HG03280 (cell line): Measurements from ENCODE around the gene HMGA1.
A peak's percentile ranks its signal among the peaks of the same experiment; 100 is the strongest.

ENCODE experiments used
- ATAC-seq: cut with Tn5 transposase; IDR thresholded peaks from one replicate; pipeline ENCODE4 v1.9.1; 2021; ENCODE audit warnings: mild to moderate bottlenecking, moderate library complexity; ENCODE audit not compliant: unreplicated experiment

Gene HMGA1

DNA sequence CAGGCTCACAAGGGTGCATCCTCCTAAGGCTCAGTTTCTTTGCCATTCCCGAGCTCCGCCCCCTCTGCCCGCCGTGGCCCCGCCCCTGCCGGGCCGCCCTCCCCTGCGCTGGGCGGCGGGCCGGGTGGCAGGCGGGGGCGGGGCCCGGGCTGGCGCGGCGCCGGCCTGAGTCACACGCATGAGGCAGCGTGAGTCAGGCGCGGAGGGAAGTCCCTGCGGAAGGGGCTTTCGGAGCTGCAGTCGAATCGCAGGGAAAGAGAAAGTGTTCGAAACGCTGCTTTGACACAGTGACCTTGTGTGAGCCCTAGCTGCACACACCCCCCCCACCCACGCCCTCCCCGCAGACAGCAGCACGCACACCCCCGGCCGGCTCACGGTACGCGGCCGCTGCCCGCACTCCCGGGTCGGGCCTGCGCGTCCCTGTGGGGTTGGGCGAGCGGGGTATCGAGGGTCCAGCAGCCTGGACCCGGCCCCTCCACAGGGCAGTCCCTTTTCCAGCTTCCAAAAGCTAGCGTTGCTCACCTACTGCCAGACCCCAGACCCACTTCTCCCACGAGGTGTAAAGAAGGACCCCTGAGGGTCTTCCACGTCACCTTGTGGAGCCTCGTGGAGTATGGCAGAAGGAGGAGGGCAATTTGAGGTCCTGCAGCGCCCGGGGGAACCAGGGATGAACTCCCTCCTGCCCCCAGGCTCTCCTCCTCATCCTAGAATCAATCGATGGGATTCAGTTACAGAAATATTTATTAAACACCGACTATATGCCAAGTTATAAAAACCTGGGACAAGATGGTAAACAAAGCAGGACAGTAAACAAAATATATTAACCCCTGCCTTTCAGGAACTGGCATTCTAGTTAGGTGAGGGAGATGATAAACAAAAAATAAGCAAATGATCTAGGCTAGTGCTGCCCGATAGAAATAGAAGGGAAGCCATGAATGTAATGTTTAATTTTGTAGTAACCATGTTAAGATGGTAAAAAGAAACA lies 12.4 kb upstream of the HMGA1 start:
- peak; percentile 94 for ATAC-seq

DNA sequence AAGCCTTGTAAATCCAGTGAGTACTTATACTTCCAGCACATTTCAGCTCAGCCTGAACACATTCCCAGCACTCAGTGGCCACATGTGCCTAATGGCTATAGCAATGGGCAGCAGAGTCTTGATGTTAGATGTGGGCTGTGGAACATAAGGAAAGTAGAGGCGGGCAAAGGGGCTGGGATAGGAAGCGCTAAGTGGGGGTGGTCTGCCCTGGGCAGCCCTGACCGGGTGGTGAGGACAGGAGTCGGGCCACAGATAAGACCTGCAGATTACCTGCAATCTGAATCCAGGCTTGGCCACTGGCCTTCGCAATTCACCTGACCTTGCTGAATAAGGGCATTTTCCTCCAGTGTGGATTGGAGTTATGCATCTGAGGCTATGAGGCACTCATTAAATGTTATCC lies 11.1 kb upstream of the HMGA1 start:
- no peak for ATAC-seq

DNA sequence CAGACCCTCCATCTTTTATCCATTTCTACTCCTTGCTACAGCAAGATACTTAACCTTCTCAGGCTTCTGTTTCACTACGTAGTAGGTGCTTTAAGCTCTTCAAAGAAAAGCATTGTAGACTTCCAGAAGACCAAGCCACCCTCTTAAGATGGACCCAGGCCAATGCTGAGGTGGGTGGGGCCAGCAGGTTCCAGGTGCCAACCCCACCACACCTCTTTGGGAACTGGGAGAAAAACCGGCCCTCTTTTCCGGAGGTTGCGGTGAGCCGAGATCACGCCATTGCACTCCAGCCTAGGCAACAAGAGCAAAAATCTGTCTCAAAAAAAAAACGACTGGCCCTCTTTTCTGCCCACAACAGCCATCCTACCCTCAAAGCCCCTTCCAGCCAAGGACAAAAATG lies 10.6 kb upstream of the HMGA1 start:
- ATAC-seq, result no peak

GRCh38 chr6:34226731-34227586 lies 9.7 kb upstream of the HMGA1 start:
- no peak for ATAC-seq

DNA sequence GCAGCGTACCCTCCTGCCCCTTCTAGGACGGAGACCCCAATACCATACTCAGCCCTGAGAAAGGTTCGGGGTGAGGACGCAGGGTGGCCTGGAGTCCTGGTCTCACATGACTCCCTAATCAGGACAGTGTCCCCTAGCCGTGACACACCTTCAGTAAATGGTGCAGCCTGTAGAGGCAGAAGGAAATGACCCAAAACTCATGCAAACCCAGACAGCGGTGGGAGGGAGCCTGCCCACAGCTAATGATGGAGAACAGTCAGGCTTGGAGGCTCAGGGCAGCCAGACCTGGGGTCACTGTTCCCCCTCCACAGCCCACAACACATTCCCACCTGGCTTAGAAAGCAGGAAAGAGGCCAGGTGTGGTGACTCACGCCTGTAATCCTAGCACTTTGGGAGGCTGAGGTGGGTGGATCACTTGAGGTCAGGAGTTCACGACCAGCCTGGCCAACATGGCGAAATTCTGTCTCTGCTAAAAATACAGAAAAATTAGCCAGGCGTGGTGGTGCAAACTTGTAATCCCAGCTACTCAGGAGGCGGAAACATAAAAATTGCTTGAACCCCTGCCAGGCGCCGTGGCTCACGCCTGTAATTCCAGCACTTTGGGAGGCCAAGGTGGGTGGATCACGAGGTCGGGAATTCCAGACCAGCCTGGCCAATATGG lies 8.8 kb upstream of the HMGA1 start:
- no peak for ATAC-seq

- no peak for ATAC-seq
These were observed 6.8 kb upstream of the HMGA1 start for GRCh38 chr6:34229877-34230276.

DNA sequence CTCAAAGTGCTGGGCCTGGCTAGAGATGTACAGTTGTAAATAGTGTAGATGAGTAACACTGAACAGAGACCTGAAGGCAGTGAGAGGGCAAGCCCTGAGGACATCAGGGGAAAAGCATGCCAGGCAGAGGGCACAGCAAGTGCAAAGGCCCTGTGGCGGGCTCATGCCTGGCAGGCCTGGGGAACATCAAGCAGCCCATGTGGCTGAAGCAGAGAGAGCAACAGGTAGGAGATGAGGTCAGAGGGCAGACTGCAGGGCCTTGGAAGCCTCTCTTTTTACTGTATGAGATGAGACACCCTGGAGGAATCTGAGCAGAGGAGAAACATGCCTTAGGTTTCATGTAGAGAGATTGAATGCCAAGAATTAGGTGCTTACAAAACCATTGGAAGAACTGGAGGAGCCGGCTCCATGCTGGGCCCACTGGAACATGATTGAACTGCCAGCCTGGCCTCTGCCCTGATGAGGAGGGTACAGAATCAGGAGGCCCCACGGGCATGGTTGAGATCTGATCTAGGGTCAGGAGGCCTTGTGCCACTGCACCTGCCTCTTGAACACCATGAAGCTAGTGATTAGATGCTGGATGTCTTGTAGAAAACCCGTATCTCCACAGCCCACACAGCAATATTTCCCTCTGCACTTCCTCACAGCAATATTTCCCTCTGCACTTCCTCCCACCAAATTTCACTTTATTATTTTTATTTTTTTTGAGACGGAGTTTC lies 5.9 kb upstream of the HMGA1 start:
- ATAC-seq, result no peak

GRCh38 chr6:34231566-34232336 lies 4.9 kb upstream of the HMGA1 start:
- no peak for ATAC-seq

DNA sequence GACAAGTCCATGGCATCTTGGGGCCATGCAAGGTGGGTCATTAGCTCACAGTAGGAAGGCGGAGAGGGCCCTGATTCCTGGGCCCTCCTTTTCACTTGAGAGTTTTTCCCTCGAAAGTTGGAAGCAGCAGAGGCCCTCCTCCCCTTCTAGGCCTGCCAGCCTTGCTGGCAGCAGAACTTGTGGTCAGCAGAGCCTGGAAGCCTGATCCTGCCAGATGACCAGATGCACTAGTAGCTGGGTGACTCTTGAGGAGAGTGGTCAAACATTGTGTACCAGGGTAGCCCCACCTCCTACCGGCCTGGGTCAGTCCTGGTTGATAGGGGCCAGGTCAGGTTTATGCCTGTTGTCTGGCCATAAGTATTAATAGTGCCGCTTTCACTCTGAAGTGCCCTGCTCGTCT lies 3.8 kb upstream of the HMGA1 start:
- ATAC-seq, result no peak

GRCh38 chr6:34233867-34234266 lies 2.8 kb upstream of the HMGA1 start:
- no peak for ATAC-seq

DNA sequence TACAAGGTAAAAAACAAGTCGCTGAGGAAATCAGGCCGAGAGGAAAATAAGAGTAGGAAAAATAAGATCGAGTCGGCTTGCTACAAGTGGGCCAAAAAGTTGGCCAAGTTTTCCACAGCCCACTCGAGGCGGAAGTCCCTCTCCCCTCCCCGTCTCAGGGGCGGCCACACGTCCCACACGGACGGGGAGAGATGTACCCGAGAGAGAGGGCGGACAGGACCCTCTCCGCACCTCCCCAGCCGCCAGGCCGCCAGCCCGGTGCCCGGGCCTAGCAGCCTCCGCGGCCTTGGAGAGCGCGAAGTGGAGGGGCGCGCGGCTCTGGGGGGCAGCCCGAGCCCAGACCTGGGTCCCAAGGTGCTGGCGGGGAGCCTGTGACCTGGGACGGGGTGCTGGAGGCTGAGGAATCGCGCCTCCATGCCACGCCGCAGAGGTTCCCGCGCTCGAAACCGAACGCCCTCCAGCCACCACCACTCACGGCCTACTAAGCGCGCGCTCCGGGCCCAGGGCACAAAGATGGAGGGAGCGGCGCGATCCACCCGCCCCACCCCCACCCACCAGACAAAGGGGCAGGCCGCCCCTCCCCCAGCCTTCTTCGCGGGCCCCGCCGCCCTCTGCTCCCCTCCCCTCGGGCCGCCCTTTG lies 1.9 kb upstream of the HMGA1 start:
- no peak for ATAC-seq

DNA sequence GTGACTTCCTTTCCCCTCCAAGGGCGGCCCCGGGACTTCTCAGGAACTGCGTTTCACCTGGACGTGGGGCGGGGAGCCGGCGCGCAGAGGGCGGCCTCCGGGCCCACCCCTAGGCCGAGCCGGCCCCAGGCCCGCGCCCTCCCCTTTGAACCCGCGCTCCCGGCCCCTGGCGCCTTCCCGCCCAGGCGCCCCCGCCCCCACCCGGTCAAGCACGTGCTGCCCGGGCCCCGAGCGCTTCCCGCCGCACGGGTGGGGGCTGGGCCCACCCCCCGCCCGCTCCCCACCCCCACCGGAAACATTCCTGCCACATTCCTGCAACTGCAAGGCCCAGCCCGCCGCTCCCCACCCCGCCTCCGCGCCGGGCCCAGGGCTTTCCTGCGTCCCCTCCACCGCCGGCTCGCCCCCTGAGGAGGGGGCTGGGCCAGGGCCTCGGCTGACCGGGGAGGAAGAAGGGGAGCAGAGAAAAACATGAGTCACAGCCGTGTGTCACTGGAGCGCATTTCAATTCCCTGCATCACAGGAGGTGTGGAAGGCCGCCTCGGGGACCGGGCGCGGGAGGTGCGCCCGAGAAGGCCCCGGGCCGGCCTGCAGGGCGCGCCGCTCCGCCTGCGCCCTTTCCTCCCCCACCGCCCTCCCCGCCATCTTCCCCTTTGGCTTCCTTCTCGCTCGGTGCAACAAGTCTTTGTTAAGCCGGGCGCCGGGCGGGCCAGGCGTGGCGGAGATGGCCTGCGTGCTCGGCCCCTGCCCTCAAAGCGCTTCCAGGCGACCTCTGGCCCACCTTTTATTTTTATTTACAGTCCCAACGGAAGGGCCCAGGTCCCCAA lies 1.2 kb upstream of the HMGA1 start:
- ATAC-seq, result no peak

GRCh38 chr6:34236131-34236442 lies 586 bp upstream of the HMGA1 start:
- ATAC-seq, result peak; percentile 0

GRCh38 chr6:34237316-34237721 lies 646 bp downstream of the HMGA1 start:
- peak; percentile 23 for ATAC-seq

- no peak for ATAC-seq
These were observed 1.3 kb downstream of the HMGA1 start for GRCh38 chr6:34237722-34238584.

DNA sequence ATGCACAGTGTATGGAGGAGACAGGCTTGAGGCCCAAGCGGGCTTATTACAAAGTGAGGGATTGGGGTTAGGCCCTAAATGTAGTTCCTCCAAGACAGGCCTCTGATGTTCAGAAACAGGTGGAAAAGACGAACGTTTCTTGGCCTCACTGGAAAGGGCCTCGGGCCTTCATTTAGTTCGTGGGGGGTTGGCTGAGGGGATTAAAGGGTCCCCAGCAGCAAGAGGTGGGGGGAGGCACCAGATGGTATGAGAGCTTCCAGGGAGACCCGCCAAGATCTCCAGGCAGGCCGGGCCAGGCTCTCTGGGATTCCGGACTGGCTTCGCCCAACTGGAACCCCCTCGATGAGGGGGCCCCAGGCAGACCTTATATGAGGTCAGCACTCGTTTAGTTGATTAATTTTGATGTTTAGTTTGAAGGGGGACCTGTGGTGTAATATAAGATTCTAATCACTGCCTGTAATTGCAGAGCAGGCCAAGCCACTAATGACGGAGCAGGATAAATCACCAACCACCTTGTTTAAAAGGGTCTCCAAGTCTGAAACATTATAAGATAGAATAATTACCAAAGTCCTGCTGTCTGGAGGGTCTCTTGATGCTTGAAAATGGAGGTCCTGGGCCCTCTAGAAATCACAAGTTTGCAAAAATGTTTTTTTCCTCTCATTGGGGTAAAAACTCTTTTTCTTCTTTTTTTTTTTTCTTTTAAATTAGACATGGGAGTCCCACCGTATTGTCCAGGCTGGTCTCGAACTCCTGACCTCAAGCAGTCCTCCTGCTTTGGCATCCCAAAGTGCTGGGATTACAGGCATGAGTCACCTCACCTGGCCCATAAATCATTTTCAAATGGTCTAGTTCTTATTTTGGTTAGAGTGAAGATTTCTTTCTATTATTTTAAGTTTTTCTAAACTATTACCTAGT lies 2.2 kb downstream of the HMGA1 start:
- ATAC-seq, result no peak

DNA sequence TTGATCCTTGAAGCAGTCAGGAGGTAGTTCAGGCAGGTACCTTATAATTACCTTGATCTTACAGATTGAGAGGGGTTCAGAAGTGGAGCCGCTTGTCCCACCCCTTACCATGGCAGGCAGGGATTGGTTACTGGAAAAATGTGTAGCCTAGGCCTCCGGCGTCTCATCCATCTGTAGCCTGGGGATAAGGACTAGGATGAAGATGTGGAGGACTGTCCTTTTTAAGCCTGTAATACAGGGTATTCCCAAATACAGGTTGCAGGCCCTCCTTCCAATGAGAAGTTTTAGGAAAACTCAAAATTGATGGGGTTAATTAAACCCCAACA lies 2.8 kb downstream of the HMGA1 start:
- no peak for ATAC-seq
